Tibial artery (tissue), 4 donors: Measurements from ENCODE around the gene MFSD12.

Experiments used
- DNase-seq, 2 donors: peaks; one replicate each; pipeline ENCODE4 v3.0.0-alpha.2; 2019
- H3K27ac ChIP-seq, 2 donors: fragments of 200-600 bp; sonication (generic) in 1 of 2; 1 replicate in 1 of 2; 2 replicates in 1 of 2; pipeline ENCODE4 v1.5.1; 2018 to 2019; ENCODE audit warnings: mild to moderate bottlenecking in 1 of 2
- H3K27me3 ChIP-seq, 2 donors: fragments of 200-600 bp; sonication (generic) in 1 of 2; one replicate each; pipeline versions ENCODE4 v1.5.1 to v1.6.0; 2016 to 2019
- H3K36me3 ChIP-seq, 3 donors: fragments of 200-600 bp; sonication (generic) in 2 of 3; one replicate each; pipeline ENCODE4 v1.5.1; 2016 to 2019; ENCODE audit warnings: mild to moderate bottlenecking in 2 of 3
- H3K4me1 ChIP-seq, 4 donors: fragments of 200-600 bp; sonication (generic) in 2 of 4; 1 replicate in 3 of 4; 2 replicates in 1 of 4; pipeline ENCODE4 v1.5.1; 2016 to 2019
- H3K4me3 ChIP-seq, 2 donors: fragments of 200-600 bp; sonication (generic) in 1 of 2; 1 replicate in 1 of 2; 2 replicates in 1 of 2; pipeline ENCODE4 v1.5.1; 2018 to 2019; ENCODE audit warnings: mild to moderate bottlenecking in 2 of 2
- H3K9me3 ChIP-seq, 3 donors: fragments of 200-600 bp; sonication (generic) in 1 of 3; one replicate each; pipeline ENCODE4 v1.5.1; 2016 to 2019
- intact Hi-C: fragments of 100-400 bp; cut with DNase I; formaldehyde crosslinking; loops from one replicate; pipeline ENCODE4 v1.15.0; 2023; ENCODE audit warnings: low total_unique reads
- TF ChIP-seq, protein P1 (sequence below), 2 experiments: fragments of 200-600 bp in 1 of 2; fragments of 450-650 bp in 1 of 2; IDR thresholded peaks; one replicate each; pipeline ENCODE4 v1.5.1; 2017 to 2019; ENCODE audit warnings: antibody characterized with exemption in 2 of 2, mild to moderate bottlenecking in 1 of 2, moderate library complexity in 1 of 2

The MFSD12 gene

DNA sequence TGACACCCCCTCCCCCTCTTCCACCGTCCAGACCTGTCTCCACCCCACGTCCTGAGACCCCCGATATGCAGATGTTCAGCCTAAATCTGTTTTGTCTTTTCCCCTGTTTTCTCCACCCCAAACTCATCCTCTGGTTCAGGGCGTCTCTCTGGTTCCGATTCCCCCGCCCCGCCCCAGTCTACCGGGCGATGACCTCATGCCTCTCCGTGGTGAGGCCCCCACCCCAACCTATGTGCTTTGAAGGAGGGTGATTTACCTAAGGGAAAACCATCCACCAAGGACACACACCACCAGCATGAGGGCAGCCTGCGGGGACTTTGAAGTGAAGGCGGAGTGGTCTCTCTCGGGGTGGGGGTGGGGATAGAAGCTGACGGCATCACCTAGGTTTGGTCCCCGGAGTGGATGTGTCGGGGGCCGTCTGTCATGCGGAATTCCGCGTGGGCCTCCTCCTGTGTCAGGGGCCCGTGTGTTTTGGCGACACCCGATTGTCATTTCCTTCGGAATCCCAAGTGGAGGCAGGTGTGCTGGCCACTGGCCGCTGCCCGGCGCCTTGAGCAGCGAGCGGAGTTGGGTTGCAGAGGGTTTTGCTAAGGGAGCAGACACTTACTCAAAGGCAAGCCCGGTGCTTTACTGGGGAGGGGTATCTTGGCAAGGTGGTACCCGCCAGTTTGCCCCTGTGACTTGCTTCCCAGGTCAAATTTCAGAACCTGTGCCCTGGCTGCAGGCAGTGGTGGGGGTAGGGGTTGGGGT is 49.8 kb downstream of the MFSD12 start:
- TF ChIP-seq, protein P1, sequence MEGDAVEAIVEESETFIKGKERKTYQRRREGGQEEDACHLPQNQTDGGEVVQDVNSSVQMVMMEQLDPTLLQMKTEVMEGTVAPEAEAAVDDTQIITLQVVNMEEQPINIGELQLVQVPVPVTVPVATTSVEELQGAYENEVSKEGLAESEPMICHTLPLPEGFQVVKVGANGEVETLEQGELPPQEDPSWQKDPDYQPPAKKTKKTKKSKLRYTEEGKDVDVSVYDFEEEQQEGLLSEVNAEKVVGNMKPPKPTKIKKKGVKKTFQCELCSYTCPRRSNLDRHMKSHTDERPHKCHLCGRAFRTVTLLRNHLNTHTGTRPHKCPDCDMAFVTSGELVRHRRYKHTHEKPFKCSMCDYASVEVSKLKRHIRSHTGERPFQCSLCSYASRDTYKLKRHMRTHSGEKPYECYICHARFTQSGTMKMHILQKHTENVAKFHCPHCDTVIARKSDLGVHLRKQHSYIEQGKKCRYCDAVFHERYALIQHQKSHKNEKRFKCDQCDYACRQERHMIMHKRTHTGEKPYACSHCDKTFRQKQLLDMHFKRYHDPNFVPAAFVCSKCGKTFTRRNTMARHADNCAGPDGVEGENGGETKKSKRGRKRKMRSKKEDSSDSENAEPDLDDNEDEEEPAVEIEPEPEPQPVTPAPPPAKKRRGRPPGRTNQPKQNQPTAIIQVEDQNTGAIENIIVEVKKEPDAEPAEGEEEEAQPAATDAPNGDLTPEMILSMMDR (IDR thresholded peaks at IDR 0.05), result no peak
- Histone ChIP-seq H3K27me3 (no peaks in the 10 kb centered on the region), H3K27ac (peak overlapping the region; percentile 83 to 95), H3K4me1 (peaks cover 0 to 41% (median 31%) of the 10 kb centered on the region in 4 donors), H3K4me3 (peak overlapping the region; percentile 96 to 100), H3K36me3 (peaks cover 0 to 28% (median 7%) of the 10 kb centered on the region in 3 donors), H3K9me3 (no peaks in the 10 kb centered on the region)
- intact Hi-C loops, result no loop called here
- no peak for DNase-seq

DNA sequence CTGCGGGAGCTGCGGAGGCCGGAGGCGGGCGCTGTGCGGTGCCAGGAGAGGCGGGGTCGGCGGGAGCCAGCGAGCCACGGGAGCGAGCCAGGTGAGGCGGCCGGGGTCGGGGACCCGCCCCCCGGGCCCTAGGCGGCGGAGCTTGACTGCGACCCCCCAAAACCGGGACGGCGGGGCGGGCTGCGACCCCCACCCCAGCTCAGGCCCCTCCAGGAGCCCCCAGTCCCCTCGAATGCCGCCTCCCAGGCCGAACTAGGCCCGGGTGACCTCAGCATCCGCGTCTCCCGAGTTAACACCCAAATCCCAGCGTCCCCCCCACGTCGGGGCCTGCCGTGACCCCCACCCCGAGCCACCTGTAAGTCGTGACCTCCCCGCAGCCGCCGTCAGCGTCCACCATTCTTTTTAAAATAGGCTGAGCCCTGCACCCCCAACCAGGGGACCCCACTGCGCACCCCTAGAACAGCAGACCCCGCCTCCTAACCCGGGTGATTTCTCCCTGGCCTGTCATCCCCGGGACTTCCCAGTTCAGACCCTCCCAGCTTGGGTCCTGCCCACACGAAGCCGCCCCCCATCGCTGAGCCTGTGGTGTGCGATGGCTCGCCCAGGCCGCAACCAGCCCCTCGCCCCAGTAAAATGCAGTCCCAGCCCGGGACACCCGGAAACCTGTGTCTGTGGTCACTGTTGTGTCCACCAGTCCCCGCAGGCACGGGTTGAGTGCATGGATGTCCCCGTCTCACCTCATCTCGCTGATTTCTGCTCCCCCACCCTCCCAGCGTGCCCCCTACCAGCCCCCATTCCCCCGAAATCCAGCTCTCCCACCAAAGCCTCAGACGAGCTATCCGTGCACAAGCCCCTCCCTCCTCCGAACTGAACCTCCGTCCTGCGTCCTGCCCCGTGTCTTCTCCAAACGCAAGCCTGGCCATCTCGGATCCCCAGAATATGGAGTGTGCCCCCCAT is 50.7 kb downstream of the MFSD12 start:
- DNase-seq, result peak; percentile 41 to 77
- peak overlapping the region; percentile 96 to 100 for H3K4me3 ChIP-seq
- peaks cover 0 to 36% (median 28%) of the 10 kb centered on the region in 4 donors for H3K4me1 ChIP-seq
- H3K9me3 ChIP-seq, result no peaks in the 10 kb centered on the region
- intact Hi-C loops, result no loop called here
- H3K27ac ChIP-seq, result peak overlapping the region; percentile 83 to 95
- no peaks in the 10 kb centered on the region for H3K27me3 ChIP-seq
- H3K36me3 ChIP-seq, result peaks cover 0 to 27% (median 7%) of the 10 kb centered on the region in 3 donors
- TF ChIP-seq, protein P1 (IDR thresholded peaks at IDR 0.05), result no peak

DNA sequence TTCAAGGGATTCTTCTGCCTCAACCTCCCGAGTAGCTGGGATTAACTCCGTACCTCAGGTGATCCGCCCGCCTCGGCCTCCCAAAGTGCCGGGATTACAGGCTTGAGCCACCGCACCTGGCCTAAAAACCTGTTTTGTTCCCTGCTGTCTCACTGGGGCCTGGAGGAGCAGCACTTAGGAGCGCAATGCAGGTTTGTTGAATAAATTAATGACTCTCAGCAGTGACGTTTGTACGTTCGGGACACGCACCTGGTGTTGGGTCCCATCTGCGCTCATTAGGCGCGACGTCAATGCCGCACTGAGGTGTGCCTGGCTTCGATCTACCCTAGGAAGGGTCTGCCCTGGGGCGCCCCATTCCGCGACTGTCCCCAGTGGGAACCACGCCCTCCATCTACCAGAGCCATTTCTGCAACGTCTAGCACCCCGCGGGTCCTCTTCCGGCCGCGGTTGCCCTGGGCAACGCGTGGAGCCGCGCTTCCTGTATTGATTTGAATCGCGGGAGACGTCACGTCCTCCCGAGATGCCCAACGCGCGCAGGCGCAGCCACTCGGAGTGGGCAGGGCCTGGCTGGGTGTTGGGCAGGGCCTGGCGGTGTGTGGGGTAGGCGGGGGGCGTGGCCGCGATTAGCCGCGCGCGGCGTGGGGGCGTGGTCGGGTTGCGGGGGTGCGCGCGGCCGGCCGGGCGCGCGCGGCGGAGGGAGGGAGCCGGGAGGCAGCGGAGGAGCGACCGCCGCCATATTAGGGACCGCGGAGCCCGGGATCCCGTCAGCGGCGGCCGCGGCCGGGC is 51.6 kb downstream of the MFSD12 start, which contains the start of gene FZR1:
TSS of gene FZR1 (plus strand) at position 714 of the 786 bp plus-strand sequence. CDS start 16,679 bp downstream, outside the sequence.
- Histone ChIP-seq H3K4me3 (peak within 1 kb of the TSS; percentile 96 to 100), H3K9me3 (no peaks in the 10 kb centered on the region), H3K27me3 (no peaks in the 10 kb centered on the region), H3K36me3 (peaks cover 0 to 21% (median 3%) of the 10 kb centered on the region in 3 donors), H3K4me1 (peaks cover 0 to 36% (median 23%) of the 10 kb centered on the region in 4 donors), H3K27ac (peak within 1 kb of the TSS; percentile 83 to 95)
- intact Hi-C loops, result no loop called here
- TF ChIP-seq, protein P1 (IDR thresholded peaks at IDR 0.05), result no peak
- peak; percentile 99 for DNase-seq

DNA sequence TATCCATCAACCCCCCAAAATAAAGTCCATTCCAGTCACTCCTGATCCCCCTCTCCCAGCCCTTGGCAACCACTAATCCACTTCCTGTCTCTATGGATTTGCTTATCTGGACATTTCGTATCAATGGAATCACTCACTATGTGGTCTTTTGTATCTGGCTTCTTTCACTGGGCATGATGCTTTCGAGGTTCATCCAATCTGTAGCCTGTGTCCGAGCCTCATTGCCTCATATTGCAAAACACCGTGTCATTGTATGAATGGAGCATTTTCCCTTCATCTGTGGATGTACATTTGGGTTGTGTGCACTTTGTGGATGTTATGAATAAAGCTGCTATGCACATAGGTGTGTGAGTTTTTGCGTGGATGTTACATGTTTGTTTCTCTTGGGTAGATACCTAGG is 52.7 kb downstream of the MFSD12 start:
- no peak overlapping the region for H3K27ac ChIP-seq
- no peaks in the 10 kb centered on the region for H3K9me3 ChIP-seq
- intact Hi-C loops, result no loop called here
- peaks cover 0 to 11% (median 0%) of the 10 kb centered on the region in 3 donors for H3K36me3 ChIP-seq
- H3K4me1 ChIP-seq, result peaks cover 0 to 41% (median 27%) of the 10 kb centered on the region in 4 donors
- no peak overlapping the region for H3K4me3 ChIP-seq
- TF ChIP-seq, protein P1 (IDR thresholded peaks at IDR 0.05), result no peak
- no peaks in the 10 kb centered on the region for H3K27me3 ChIP-seq
- no peak for DNase-seq

DNA sequence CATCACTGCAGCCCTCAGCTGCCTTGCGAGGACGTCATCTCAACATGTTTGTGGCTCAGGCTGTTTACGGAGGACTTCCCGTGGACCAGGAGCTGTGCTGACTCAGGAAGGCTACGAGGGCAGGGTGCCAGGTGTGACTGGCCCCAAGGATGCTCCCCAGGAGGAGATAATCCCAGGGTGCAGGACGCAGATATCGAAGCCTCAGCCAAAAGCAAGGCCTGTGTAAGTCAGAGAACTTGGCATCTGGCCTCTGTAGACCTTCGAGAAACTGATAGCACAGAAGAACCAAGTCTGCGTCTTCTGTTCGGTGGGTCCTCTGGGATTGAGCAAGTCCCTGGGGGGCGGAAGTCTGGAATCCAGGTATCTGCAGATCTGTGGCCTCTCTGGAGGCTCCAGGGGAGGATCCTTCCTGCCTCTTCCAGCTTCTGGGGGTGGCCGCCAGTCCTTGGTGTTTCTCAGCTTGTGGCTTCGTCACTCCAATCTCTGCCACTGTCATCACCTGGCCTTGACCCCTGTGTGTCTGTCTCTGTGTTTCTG is 54.3 kb downstream of the MFSD12 start:
- DNase-seq, result no peak
- no peaks in the 10 kb centered on the region for H3K9me3 ChIP-seq
- H3K4me1 ChIP-seq, result peaks cover 0 to 41% (median 29%) of the 10 kb centered on the region in 4 donors
- H3K27me3 ChIP-seq, result no peaks in the 10 kb centered on the region
- intact Hi-C loops, result no loop called here
- no peaks in the 10 kb centered on the region for H3K36me3 ChIP-seq
- H3K27ac ChIP-seq, result no peak overlapping the region
- TF ChIP-seq, protein P1 (IDR thresholded peaks at IDR 0.05), result no peak
- no peak overlapping the region for H3K4me3 ChIP-seq
